H1 (cell line): ENCODE results near the gene DDX41. TPM values are rescaled to one million over a fixed set of nuclear protein-coding genes. Genes with fewer than 3 reads are reported as not detected.

ENCODE experiments used
- CTCF ChIA-PET: fragments of 300-600 bp; sonication (Branson Sonifier 250); formaldehyde crosslinking; loops from one replicate; lab custom pipeline; 2021; ENCODE audit not compliant: partially characterized antibody; lab: Charles Lee
- POLR2A ChIA-PET: fragments of 300-600 bp; sonication (Branson Sonifier 250); formaldehyde crosslinking; loops from one replicate; lab custom pipeline; 2021; ENCODE audit warnings: inconsistent platforms; ENCODE audit not compliant: partially characterized antibody; lab: Charles Lee
- DNase-seq, 2 experiments: peaks; one replicate each; pipeline versions ENCODE4 v3.0.0 to v3.0.0-alpha.2; 2010 to 2022; ENCODE audit warnings: low spot score in 2 of 2, low read depth in 1 of 2, mixed read lengths in 1 of 2
- FAIRE-seq: peaks from 2 replicates; lab custom pipeline; 2011; peaks lifted over from hg19 to GRCh38; lab: Jason Lieb, UNC
- H2AFZ ChIP-seq: 2 replicates; pipeline ENCODE4 v1.8.1; 2012; ENCODE audit warnings: low read length, inconsistent platforms
- H2AK5ac ChIP-seq: 2 replicates; pipeline ENCODE4 v1.6.1; 2013; ENCODE audit warnings: low read depth, low read length
- H2BK120ac ChIP-seq: replicated peaks from 2 replicates; pipeline ENCODE3; 2013; ENCODE audit warnings: low read depth, low read length, inconsistent platforms
- H2BK12ac ChIP-seq: 2 replicates; pipeline ENCODE4 v1.6.1; 2013; ENCODE audit warnings: low read depth, low read length
- H2BK15ac ChIP-seq: 2 replicates; pipeline ENCODE4 v1.6.1; 2013; ENCODE audit warnings: low read length
- H2BK20ac ChIP-seq: 2 replicates; pipeline ENCODE4 v1.6.1; 2013; ENCODE audit warnings: low read length
- H2BK5ac ChIP-seq: 2 replicates; pipeline ENCODE4 v1.6.1; 2013; ENCODE audit warnings: low read depth, low read length
- H3K14ac ChIP-seq: 2 replicates; pipeline ENCODE4 v1.6.1; 2013; ENCODE audit warnings: inconsistent platforms; ENCODE audit not compliant: insufficient read length
- H3K18ac ChIP-seq: 2 replicates; pipeline ENCODE4 v1.6.1; 2013; ENCODE audit warnings: low read length; ENCODE audit errors: extremely low read depth
- H3K23ac ChIP-seq: 2 replicates; pipeline ENCODE4 v1.6.1; 2013; ENCODE audit warnings: inconsistent platforms; ENCODE audit not compliant: insufficient read length
- H3K23me2 ChIP-seq: 2 replicates; pipeline ENCODE4 v1.6.1; 2013; ENCODE audit warnings: low read depth, low read length
- H3K27ac ChIP-seq: 2 replicates; pipeline ENCODE4 v1.6.1; 2011; ENCODE audit warnings: low read depth, low read length, inconsistent platforms
- H3K27me3 ChIP-seq, 4 experiments: replicated peaks in 1 of 4; 1 replicate in 1 of 4; 2 replicates in 3 of 4; pipeline versions ENCODE4 v1.6.1 to v1.8.1; 2011 to 2013; ENCODE audit warnings: low read length in 3 of 4, mild to moderate bottlenecking in 3 of 4, inconsistent platforms in 2 of 4, mixed read lengths in 2 of 4, moderate library complexity in 1 of 4; ENCODE audit not compliant: control insufficient read depth in 3 of 4, insufficient read depth in 3 of 4; ENCODE audit errors: extremely low read depth in 1 of 4
- H3K36me3 ChIP-seq, 4 experiments: 2 replicates each; pipeline versions ENCODE4 v1.6.1 to v1.8.1; 2011 to 2013; ENCODE audit warnings: mild to moderate bottlenecking in 4 of 4, low read length in 3 of 4, moderate library complexity in 2 of 4, control low read depth in 1 of 4, inconsistent platforms in 1 of 4; ENCODE audit not compliant: insufficient read depth in 4 of 4, control insufficient read depth in 2 of 4
- H3K4ac ChIP-seq: replicated peaks from 2 replicates; pipeline ENCODE3; 2013; ENCODE audit warnings: low read length, low read depth, mixed read lengths, inconsistent platforms; ENCODE audit not compliant: insufficient read length
- H3K4me1 ChIP-seq, 4 experiments: replicated peaks in 1 of 4; 1 replicate in 1 of 4; 2 replicates in 3 of 4; pipeline versions ENCODE4 v1.6.1 to v1.8.1; 2011 to 2013; ENCODE audit warnings: low read length in 3 of 4, inconsistent platforms in 2 of 4, mixed read lengths in 1 of 4; ENCODE audit not compliant: insufficient read depth in 4 of 4, control insufficient read depth in 3 of 4
- H3K4me2 ChIP-seq, 2 experiments: 2 replicates each; pipeline versions ENCODE4 v1.6.1 to v1.8.1; 2011 to 2013; ENCODE audit warnings: low read depth in 2 of 2, low read length in 2 of 2, control low read depth in 1 of 2, inconsistent platforms in 1 of 2, mild to moderate bottlenecking in 1 of 2; ENCODE audit not compliant: insufficient read depth in 1 of 2
- H3K4me3 ChIP-seq, 4 experiments: fragments of 200-600, 300-600 bp in 1 of 4; sonication (generic), shearing (Covaris generic), sonication (Bioruptor Twin) in 1 of 4; 2 replicates each; pipeline versions ENCODE4 v1.5.1 to v1.8.1; 2011 to 2016; ENCODE audit warnings: low read length in 4 of 4, low read depth in 3 of 4, control low read depth in 2 of 4, inconsistent platforms in 2 of 4, mild to moderate bottlenecking in 2 of 4, mixed read lengths in 1 of 4, moderate library complexity in 1 of 4; ENCODE audit not compliant: insufficient read depth in 2 of 4; ENCODE audit errors: extremely low read depth in 1 of 4
- H3K56ac ChIP-seq: replicated peaks from 2 replicates; pipeline ENCODE3; 2013; ENCODE audit warnings: low read depth, mild to moderate bottlenecking, mixed read lengths, low read length, inconsistent platforms; ENCODE audit not compliant: insufficient read length
- H3K79me1 ChIP-seq: 2 replicates; pipeline ENCODE4 v1.6.1; 2013; ENCODE audit warnings: low read depth, low read length, control low read depth
- H3K79me2 ChIP-seq, 2 experiments: 2 replicates each; pipeline versions ENCODE4 v1.6.1 to v1.8.1; 2012 to 2013; ENCODE audit warnings: low read length in 2 of 2, mild to moderate bottlenecking in 2 of 2, inconsistent platforms in 1 of 2; ENCODE audit not compliant: insufficient read depth in 2 of 2, control insufficient read depth in 1 of 2
- H3K9ac ChIP-seq, 4 experiments: replicated peaks in 1 of 4; 1 replicate in 1 of 4; 2 replicates in 3 of 4; pipeline versions ENCODE4 v1.6.1 to v1.8.1; 2011 to 2013; ENCODE audit warnings: low read depth in 3 of 4, low read length in 3 of 4, control low read depth in 2 of 4, mild to moderate bottlenecking in 2 of 4, moderate library complexity in 2 of 4, inconsistent platforms in 1 of 4; ENCODE audit errors: extremely low read depth in 1 of 4
- H3K9me3 ChIP-seq, 2 experiments: 2 replicates each; pipeline versions ENCODE4 v1.6.1 to v1.8.1; 2012 to 2013; ENCODE audit warnings: mild to moderate bottlenecking in 2 of 2, moderate library complexity in 2 of 2, control low read depth in 1 of 2, inconsistent platforms in 1 of 2, low read depth in 1 of 2, low read length in 1 of 2, mixed read lengths in 1 of 2; ENCODE audit not compliant: insufficient read depth in 2 of 2
- H4K20me1 ChIP-seq, 2 experiments: replicated peaks in 1 of 2; 2 replicates each; pipeline versions ENCODE3 to v1.8.1; 2011 to 2013; ENCODE audit warnings: inconsistent platforms in 2 of 2, low read length in 2 of 2, mild to moderate bottlenecking in 1 of 2; ENCODE audit not compliant: insufficient read depth in 2 of 2, control insufficient read depth in 1 of 2
- H4K5ac ChIP-seq: 2 replicates; pipeline ENCODE4 v1.6.1; 2013; ENCODE audit warnings: low read length, low read depth, mixed read lengths, inconsistent platforms; ENCODE audit not compliant: insufficient read length
- H4K8ac ChIP-seq: 2 replicates; pipeline ENCODE4 v1.8.0; 2013; ENCODE audit warnings: mild to moderate bottlenecking, moderate library complexity, low read length, inconsistent platforms; ENCODE audit not compliant: insufficient read depth; ENCODE audit errors: extremely low read depth
- H4K91ac ChIP-seq: replicated peaks from 2 replicates; pipeline ENCODE3; 2013; ENCODE audit warnings: low read length, mixed read lengths, inconsistent platforms; ENCODE audit not compliant: insufficient read length
- ASH2L ChIP-seq: fragments of 200-600, 300-600 bp; sonication (generic); IDR thresholded peaks from one replicate; pipeline ENCODE4 v1.7.1; 2017; ENCODE audit warnings: low read length
- CBX8 ChIP-seq: fragments of 300-800, 300-1000 bp; sonication (generic); IDR thresholded peaks from 2 replicates; pipeline ENCODE4 v1.7.1; 2016; ENCODE audit warnings: low read depth, low read length, borderline replicate concordance
- POLR2A ChIP-seq, 2 experiments: IDR thresholded peaks; 1 replicate in 1 of 2; 2 replicates in 1 of 2; pipeline ENCODE4 v1.6.1; 2011; ENCODE audit warnings: low read depth in 2 of 2, low read length in 2 of 2, mild to moderate bottlenecking in 2 of 2; ENCODE audit errors: control extremely low read depth in 1 of 2
- RFX5 ChIP-seq: IDR thresholded peaks from 2 replicates; pipeline ENCODE4 v1.6.1; 2011; ENCODE audit warnings: low read depth, low read length, improper control_type of control experiment, borderline replicate concordance
- SRF ChIP-seq: IDR thresholded peaks from 2 replicates; pipeline ENCODE4 v1.6.1; 2011; ENCODE audit warnings: mild to moderate bottlenecking, low read depth, low read length, moderate library complexity
- TEAD4 ChIP-seq: IDR thresholded peaks from 2 replicates; pipeline ENCODE4 v1.6.1; 2012; ENCODE audit warnings: low read depth, low read length, inconsistent platforms, mixed read lengths
- WGBS, 2 experiments: shearing (Covaris generic) in 1 of 2; methylation state at CpG; one replicate each; pipeline versions ENCODE4 v1.1.6 to v1.1.7; 2013 to 2015; ENCODE audit warnings: low lambda C conversion rate in 2 of 2, mixed read lengths in 2 of 2, inconsistent platforms in 1 of 2, low coverage in 1 of 2, missing lambda C conversion rate in 1 of 2; ENCODE audit not compliant: insufficient replicate concordance in 2 of 2, insufficient coverage in 1 of 2, insufficient read length in 1 of 2; ENCODE audit errors: extremely low coverage in 1 of 2, missing lambda C conversion rate in 1 of 2; 5-methylcytosine and 5-hydroxymethylcytosine counted together
- polyA plus RNA-seq, 7 experiments: library from polyadenylated mRNA; depleted of rRNA in 3 of 7; stranded (reverse) in 5 of 7; unstranded in 2 of 7; fragments of >200 nt in 5 of 7; fragments of 200-250 nt in 2 of 7; gene quantifications; 1 replicate in 5 of 7; 2 replicates in 1 of 7; 4 replicates in 1 of 7; pipeline versions ENCODE4 v1.2.1 to v1.2.3, GENCODE V29; 2011 to 2013; ENCODE audit warnings: missing spikeins in 2 of 7, mixed read lengths in 2 of 7
- total RNA-seq: library from RNA; stranded (reverse); fragmentation: NEBNext Ultra II Directional; extraction: Animal tissue kit (Norgen Biotek cat#: 25700); gene quantifications from 2 replicates; pipeline ENCODE4 v1.2.1, GENCODE V29; 2021
- TF ChIP-seq, protein P1 (sequence below): IDR thresholded peaks from 2 replicates; pipeline ENCODE4 v1.6.1; 2011; ENCODE audit warnings: low read length, improper control_type of control experiment
- TF ChIP-seq, protein P2 (sequence below): IDR thresholded peaks from 2 replicates; pipeline ENCODE4 v1.6.1; 2012; ENCODE audit warnings: inconsistent platforms
- TF ChIP-seq, protein P3 (sequence below): IDR thresholded peaks from 2 replicates; pipeline ENCODE4 v1.6.1; 2011; ENCODE audit warnings: low read depth, mild to moderate bottlenecking, low read length; ENCODE audit not compliant: insufficient read depth

The DDX41 gene
- total and polyA plus RNA-seq, 2 of the 8 experiments (the other 6 are each of a cell fraction or from before 2014, with no cell fraction given) = 102 to 135 TPM

DNA sequence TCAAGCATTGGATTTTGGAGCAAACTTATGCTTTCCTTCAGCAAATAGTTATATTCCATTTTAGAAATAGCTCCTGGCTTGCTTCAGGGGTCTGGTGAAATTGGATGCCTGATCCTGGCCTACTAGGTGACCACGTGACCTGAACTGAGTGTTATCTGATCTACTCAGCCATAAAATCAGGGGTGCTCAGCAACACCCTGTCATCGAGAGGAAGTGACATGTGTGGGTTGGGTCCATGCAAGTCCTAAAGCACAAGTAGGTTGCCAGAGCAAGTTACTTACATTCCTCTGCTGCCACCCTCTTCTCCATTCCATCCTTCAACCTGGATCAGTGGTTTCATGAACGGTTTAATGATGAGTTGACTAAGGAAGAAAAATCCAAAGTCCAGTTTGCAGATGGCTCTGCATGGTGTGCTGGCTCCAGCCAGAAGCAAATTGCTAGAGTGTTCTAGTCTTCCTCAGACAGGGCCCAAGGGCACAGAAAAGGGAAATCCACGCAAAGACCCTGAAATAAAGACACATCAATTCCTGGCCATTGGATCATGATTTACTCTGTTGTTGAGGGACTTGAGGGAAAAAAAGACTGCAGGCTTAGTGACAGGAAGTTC lies 40.4 kb upstream of the DDX41 start:
- CTCF ChIA-PET = interaction anchor here (0.7 to 1.9 kb wide), 3 partner anchors 9 to 50 kb away, joined by 3 to 6 read pairs (median 4); no protein-coding TSS in a partner anchor

More for the DNA sequence above, 40.4 kb upstream of the DDX41 start:
- FAIRE-seq (no peak), DNase-seq (no peak)
- Histone ChIP-seq H3K9me3 (peaks cover 3 to 7% of the 10 kb centered on the region in 2 experiments), H3K79me2 (peaks cover 3 to 17% of the 10 kb centered on the region in 2 experiments; a peak in 2 of 4 replicates), H2BK20ac (no peak overlapping the region), H3K27ac (no peak overlapping the region), H4K5ac (no peak overlapping the region), H4K91ac (no peak overlapping the region), H4K8ac (no peak overlapping the region), H2BK12ac (no peak overlapping the region), H3K18ac (no peak overlapping the region), H3K9ac (no peak overlapping the region), H2BK5ac (no peak overlapping the region), H3K23ac (no peak overlapping the region), H2AFZ (no peak overlapping the region), H3K27me3 (no peaks in the 10 kb centered on the region), H3K79me1 (peaks cover under 1% of the 10 kb centered on the region; the same call in 1 of the 2 replicates), H3K23me2 (peaks cover 6% of the 10 kb centered on the region), H3K56ac (no peak overlapping the region), H2BK120ac (no peak overlapping the region), H3K4me2 (no peak overlapping the region), H3K4me3 (no peak overlapping the region), H3K4me1 (peaks cover 5 to 9% (median 7%) of the 10 kb centered on the region in 4 experiments), H3K4ac (no peak overlapping the region), H3K14ac (no peak overlapping the region), H3K36me3 (peaks cover 0 to 2% (median 0%) of the 10 kb centered on the region in 4 experiments; a peak in 2 of 8 replicates), H2BK15ac (no peak overlapping the region), H4K20me1 (peaks cover 4 to 10% of the 10 kb centered on the region in 2 experiments), H2AK5ac (no peak overlapping the region)
- WGBS, 2 experiments = 81% methylated on average over 4 of the region's 4 CpGs; no CpG with 5 or more reads in 1 of the 2 experiments
- TF ChIP-seq, protein P1, sequence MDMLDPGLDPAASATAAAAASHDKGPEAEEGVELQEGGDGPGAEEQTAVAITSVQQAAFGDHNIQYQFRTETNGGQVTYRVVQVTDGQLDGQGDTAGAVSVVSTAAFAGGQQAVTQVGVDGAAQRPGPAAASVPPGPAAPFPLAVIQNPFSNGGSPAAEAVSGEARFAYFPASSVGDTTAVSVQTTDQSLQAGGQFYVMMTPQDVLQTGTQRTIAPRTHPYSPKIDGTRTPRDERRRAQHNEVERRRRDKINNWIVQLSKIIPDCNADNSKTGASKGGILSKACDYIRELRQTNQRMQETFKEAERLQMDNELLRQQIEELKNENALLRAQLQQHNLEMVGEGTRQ = 0 out of 2 replicates have a peak, but pooled peaks have one; percentile 43
- no peak for TF ChIP-seq TEAD4
- TF ChIP-seq ASH2L = no peak
- no peak for TF ChIP-seq SRF
- TF ChIP-seq POLR2A (IDR thresholded peaks at IDR 0.05; ENCODE audit: control extremely low read depth in 1 of 2, low read depth in 2 of 2, low read length in 2 of 2) = no peak
- TF ChIP-seq, protein P2, sequence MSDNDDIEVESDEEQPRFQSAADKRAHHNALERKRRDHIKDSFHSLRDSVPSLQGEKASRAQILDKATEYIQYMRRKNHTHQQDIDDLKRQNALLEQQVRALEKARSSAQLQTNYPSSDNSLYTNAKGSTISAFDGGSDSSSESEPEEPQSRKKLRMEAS = no peak
- TF ChIP-seq, protein P3, sequence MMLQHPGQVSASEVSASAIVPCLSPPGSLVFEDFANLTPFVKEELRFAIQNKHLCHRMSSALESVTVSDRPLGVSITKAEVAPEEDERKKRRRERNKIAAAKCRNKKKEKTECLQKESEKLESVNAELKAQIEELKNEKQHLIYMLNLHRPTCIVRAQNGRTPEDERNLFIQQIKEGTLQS = no peak
- no peak for TF ChIP-seq CBX8
- no peak for TF ChIP-seq RFX5
- POLR2A ChIA-PET = interaction anchor here (1.0 to 1.3 kb wide), 2 partner anchors 23 to 35 kb away, joined by 3 to 7 read pairs; partner anchors contain the start of gene TMED9
